Peyer's patch (tissue), 4 donors: ENCODE results near the gene CRADD.

Experiments used
- POLR2A ChIP-seq, 2 donors: fragments of 450-650 bp; IDR thresholded peaks; one replicate each; pipeline ENCODE4 v1.5.1; 2017; ENCODE audit warnings: antibody characterized with exemption in 2 of 2, mild to moderate bottlenecking in 2 of 2, moderate library complexity in 2 of 2
- TF ChIP-seq, protein P1 (sequence below), 6 experiments: fragments of 450-650 bp in 4 of 6; fragments of 200-600 bp in 2 of 6; sonication (generic) in 1 of 6; IDR thresholded peaks; one replicate each; pipeline ENCODE4 v1.5.1; 2017 to 2019; ENCODE audit warnings: antibody characterized with exemption in 6 of 6, mild to moderate bottlenecking in 3 of 6, moderate library complexity in 1 of 6

DNA sequence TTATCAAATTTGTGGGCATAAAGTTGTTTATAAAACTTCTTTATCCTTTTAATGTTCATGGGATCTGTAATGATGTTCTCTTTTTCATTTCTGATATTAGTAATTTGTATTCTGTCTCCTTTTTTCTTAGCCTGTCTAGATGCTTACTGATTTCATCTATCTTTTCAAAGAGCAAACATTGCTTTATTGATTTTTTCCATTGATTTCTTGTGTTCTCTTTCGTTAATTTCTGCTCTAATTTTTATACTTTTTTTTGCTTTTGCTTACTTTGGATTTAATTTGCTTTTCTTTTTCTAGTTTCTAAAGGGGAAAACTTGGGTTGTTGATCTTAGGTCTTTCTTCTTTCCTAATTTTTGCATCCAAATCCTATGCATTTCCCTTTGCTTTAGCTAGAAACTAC is 42.5 kb downstream of the CRADD start:
- TF ChIP-seq, protein P1, sequence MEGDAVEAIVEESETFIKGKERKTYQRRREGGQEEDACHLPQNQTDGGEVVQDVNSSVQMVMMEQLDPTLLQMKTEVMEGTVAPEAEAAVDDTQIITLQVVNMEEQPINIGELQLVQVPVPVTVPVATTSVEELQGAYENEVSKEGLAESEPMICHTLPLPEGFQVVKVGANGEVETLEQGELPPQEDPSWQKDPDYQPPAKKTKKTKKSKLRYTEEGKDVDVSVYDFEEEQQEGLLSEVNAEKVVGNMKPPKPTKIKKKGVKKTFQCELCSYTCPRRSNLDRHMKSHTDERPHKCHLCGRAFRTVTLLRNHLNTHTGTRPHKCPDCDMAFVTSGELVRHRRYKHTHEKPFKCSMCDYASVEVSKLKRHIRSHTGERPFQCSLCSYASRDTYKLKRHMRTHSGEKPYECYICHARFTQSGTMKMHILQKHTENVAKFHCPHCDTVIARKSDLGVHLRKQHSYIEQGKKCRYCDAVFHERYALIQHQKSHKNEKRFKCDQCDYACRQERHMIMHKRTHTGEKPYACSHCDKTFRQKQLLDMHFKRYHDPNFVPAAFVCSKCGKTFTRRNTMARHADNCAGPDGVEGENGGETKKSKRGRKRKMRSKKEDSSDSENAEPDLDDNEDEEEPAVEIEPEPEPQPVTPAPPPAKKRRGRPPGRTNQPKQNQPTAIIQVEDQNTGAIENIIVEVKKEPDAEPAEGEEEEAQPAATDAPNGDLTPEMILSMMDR (IDR thresholded peaks at IDR 0.05) = no peak
- no peak for TF ChIP-seq POLR2A (IDR thresholded peaks at IDR 0.05)
